HCT116 (cell line): ENCODE measurements around the gene AKT3. TPM values are rescaled to one million over a fixed set of nuclear protein-coding genes. Genes with fewer than 3 reads are reported as not detected.

ENCODE experiments used
- ATAC-seq: fragments of 200-7000 bp; cut with Tn5 transposase; 2 replicates; pipeline ENCODE4 v1.9.1; 2020; ENCODE audit warnings: mild to moderate bottlenecking, moderate library complexity
- BruUV-seq: library from RNA; stranded (reverse); fragments of 400-500 nt; replicated peaks from 2 replicates; lab custom pipeline; 2021; lab: Mats Ljungman, UMichigan
- CTCF ChIA-PET: fragments of 300-600 bp; sonication (Branson Sonifier 250); formaldehyde crosslinking; loops from one replicate; lab custom pipeline; 2021; ENCODE audit warnings: antibody characterized with exemption; lab: Charles Lee
- POLR2A ChIA-PET: fragments of 300-600, 350-600 bp; sonication (Branson Sonifier 250); formaldehyde crosslinking; loops from one replicate; lab custom pipeline; 2021; ENCODE audit warnings: antibody characterized with exemption; lab: Charles Lee
- RAD21 ChIA-PET, 2 experiments: fragments of 300-600 bp; sonication (Branson Sonifier 250); formaldehyde crosslinking; loops; one replicate each; lab custom pipeline; 2023; ENCODE audit warnings: low total read pairs in 2 of 2; ENCODE audit not compliant: uncharacterized antibody in 2 of 2, unreplicated experiment in 2 of 2, low non-redundant PET in 1 of 2; lab: Charles Lee
- DNase-seq: peaks from one replicate; pipeline ENCODE4 v3.0.0-alpha.2; 2010; ENCODE audit warnings: low read depth, low spot score
- H2AFZ ChIP-seq: fragments of 200-600 bp; shearing (Covaris generic), sonication (generic); 2 replicates; pipeline ENCODE4 v1.6.1; 2017; ENCODE audit warnings: low read depth, mixed run types, mixed read lengths, antibody characterized with exemption, low read length; ENCODE audit not compliant: poor library complexity, severe bottlenecking
- H3K27ac ChIP-seq: 2 replicates; pipeline ENCODE4 v1.5.1; 2012; ENCODE audit warnings: low read depth, low read length
- H3K27me3 ChIP-seq: fragments of 200-600 bp; sonication (generic); 2 replicates; pipeline ENCODE4 v1.6.1; 2016; ENCODE audit warnings: mixed run types, low read length, mixed read lengths; ENCODE audit not compliant: insufficient read depth
- H3K36me3 ChIP-seq, 2 experiments: fragments of 200-500 bp in 1 of 2; fragments of 200-600 bp in 1 of 2; sonication (Bioruptor generic) in 1 of 2; sonication (generic) in 1 of 2; 2 replicates each; pipeline versions ENCODE4 v1.5.1 to v1.6.1; 2014 to 2016; ENCODE audit warnings: low read length in 2 of 2, inconsistent platforms in 1 of 2, mixed read lengths in 1 of 2, mixed run types in 1 of 2; ENCODE audit not compliant: insufficient read depth in 2 of 2, control insufficient read depth in 1 of 2
- H3K4me1 ChIP-seq, 2 experiments: fragments of 200-600 bp in 1 of 2; sonication (generic) in 1 of 2; 2 replicates each; pipeline versions ENCODE4 v1.5.1 to v1.6.1; 2012 to 2017; ENCODE audit warnings: low read length in 2 of 2, inconsistent platforms in 1 of 2, mild to moderate bottlenecking in 1 of 2, mixed read lengths in 1 of 2, mixed run types in 1 of 2, moderate library complexity in 1 of 2; ENCODE audit not compliant: insufficient read depth in 2 of 2, control insufficient read depth in 1 of 2
- H3K4me2 ChIP-seq: fragments of 200-600 bp; sonication (generic); 2 replicates; pipeline ENCODE4 v1.6.1; 2017; ENCODE audit warnings: mixed run types, low read length, mixed read lengths
- H3K4me3 ChIP-seq, 2 experiments: fragments of 200-600 bp in 1 of 2; sonication (generic) in 1 of 2; replicated peaks in 1 of 2; 2 replicates each; pipeline ENCODE4 v1.5.1; 2011 to 2016; ENCODE audit warnings: low read length in 2 of 2, control low read depth in 1 of 2, low read depth in 1 of 2, mild to moderate bottlenecking in 1 of 2, mixed read lengths in 1 of 2, mixed run types in 1 of 2
- H3K79me2 ChIP-seq: fragments of 200-600 bp; sonication (generic); 2 replicates; pipeline ENCODE4 v1.6.1; 2017; ENCODE audit warnings: mild to moderate bottlenecking, mixed run types, low read length, moderate library complexity, mixed read lengths; ENCODE audit not compliant: insufficient read depth
- H3K9ac ChIP-seq: fragments of 200-600 bp; sonication (generic); 2 replicates; pipeline ENCODE4 v1.6.1; 2016; ENCODE audit warnings: low read length, mixed read lengths
- H3K9me2 ChIP-seq: fragments of 200-600 bp; sonication (generic), shearing (Covaris generic); 2 replicates; pipeline ENCODE4 v1.6.1; 2017; ENCODE audit warnings: mixed run types, mild to moderate bottlenecking, moderate library complexity; ENCODE audit not compliant: insufficient read depth
- H3K9me3 ChIP-seq, 2 experiments: fragments of 200-500 bp in 1 of 2; fragments of 200-600 bp in 1 of 2; sonication (Bioruptor generic) in 1 of 2; sonication (generic) in 1 of 2; 2 replicates each; pipeline ENCODE4 v1.6.1; 2014 to 2017; ENCODE audit warnings: low read length in 2 of 2, mixed read lengths in 2 of 2, inconsistent platforms in 1 of 2, low read depth in 1 of 2, mild to moderate bottlenecking in 1 of 2, mixed run types in 1 of 2, moderate library complexity in 1 of 2; ENCODE audit not compliant: control insufficient read depth in 1 of 2, insufficient read depth in 1 of 2
- H4K20me1 ChIP-seq: fragments of 200-600 bp; sonication (generic), shearing (Covaris generic); 2 replicates; pipeline ENCODE4 v1.6.1; 2017; ENCODE audit warnings: mixed run types, mild to moderate bottlenecking, moderate library complexity; ENCODE audit not compliant: insufficient read depth
- ATF3 ChIP-seq: IDR thresholded peaks from 2 replicates; pipeline ENCODE4 v1.6.1; 2012
- CEBPB ChIP-seq: IDR thresholded peaks from 2 replicates; pipeline ENCODE4 v1.6.1; 2012; ENCODE audit warnings: low read depth
- EGR1 ChIP-seq: IDR thresholded peaks from 2 replicates; pipeline ENCODE4 v1.6.1; 2012; ENCODE audit warnings: low read depth
- FOSL1 ChIP-seq: IDR thresholded peaks from 2 replicates; pipeline ENCODE4 v1.6.1; 2012; ENCODE audit warnings: low read depth
- JUND ChIP-seq: IDR thresholded peaks from 2 replicates; pipeline ENCODE4 v1.6.1; 2012
- POLR2AphosphoS5 ChIP-seq: IDR thresholded peaks from 2 replicates; pipeline ENCODE4 v1.6.1; 2011; ENCODE audit warnings: mild to moderate bottlenecking, low read depth, low read length, moderate library complexity
- SP1 ChIP-seq: IDR thresholded peaks from 2 replicates; pipeline ENCODE4 v1.6.1; 2012; ENCODE audit warnings: low read depth
- SRF ChIP-seq: IDR thresholded peaks from 2 replicates; pipeline ENCODE4 v1.6.1; 2012; ENCODE audit warnings: low read depth
- YY1 ChIP-seq: IDR thresholded peaks from 2 replicates; pipeline ENCODE4 v1.6.1; 2011; ENCODE audit warnings: low read length, low read depth, moderate library complexity, mild to moderate bottlenecking; ENCODE audit not compliant: insufficient replicate concordance; ENCODE audit errors: extremely low read depth
- ZNF274 ChIP-seq: fragments of 200-500 bp; sonication (Bioruptor generic); IDR thresholded peaks from 2 replicates; pipeline ENCODE4 v1.6.1; 2014; ENCODE audit warnings: mild to moderate bottlenecking, low read depth, low read length, inconsistent platforms
- intact Hi-C: fragments of 100-400 bp; cut with micrococcal nuclease; formaldehyde crosslinking; loops from 2 replicates; pipeline ENCODE4 v1.10.0; 2022
- total RNA-seq: library from RNA; stranded (reverse); gene quantifications from one replicate; pipeline ENCODE4 v1.2.1, GENCODE V29; 2021; ENCODE audit not compliant: unreplicated experiment
- TF ChIP-seq, protein P1 (sequence below): IDR thresholded peaks from 2 replicates; pipeline ENCODE4 v1.6.1; 2012; ENCODE audit warnings: low read depth
- TF ChIP-seq, protein P2 (sequence below): IDR thresholded peaks from 2 replicates; pipeline ENCODE4 v1.6.1; 2011; ENCODE audit warnings: mild to moderate bottlenecking, low read length, moderate library complexity; ENCODE audit not compliant: insufficient replicate concordance; ENCODE audit errors: extremely low read depth

AKT3 gene
- total RNA-seq, 1 experiment from 2014 or later = 0.49 TPM

DNA sequence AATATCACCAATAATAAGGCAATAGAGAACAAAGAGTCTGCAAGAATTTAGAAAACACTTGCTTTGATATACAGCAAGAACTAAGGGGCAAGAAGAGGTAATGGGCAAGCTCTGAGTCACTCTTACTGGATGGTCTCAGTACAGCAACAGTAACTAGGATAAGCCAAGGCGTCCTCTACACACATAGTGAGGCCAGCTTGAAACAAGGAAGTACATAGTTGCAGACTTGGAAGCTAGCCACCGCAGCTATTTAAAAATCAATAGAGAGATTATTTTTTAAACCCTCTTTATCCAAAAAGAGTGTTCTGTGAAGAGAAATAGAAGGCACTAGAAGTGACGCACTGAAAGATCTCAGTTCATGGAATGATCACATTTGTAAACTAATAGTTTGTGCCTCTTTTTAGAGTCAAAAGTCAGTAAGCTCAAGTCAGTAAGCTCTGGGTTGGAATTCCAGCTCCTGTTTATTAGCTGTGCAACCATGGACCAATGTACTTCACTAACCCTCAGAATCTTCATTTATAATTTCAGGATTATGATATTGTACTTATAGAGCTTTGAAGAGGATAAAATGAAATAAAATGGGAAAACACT is 118.6 kb downstream of the AKT3 start:
- DNase-seq = no peak
- intact Hi-C loops = no loop called here
- ChIA-PET POLR2A (no interaction called here), RAD21 (no interaction called here), CTCF (no interaction called here)
- H3K4me2 ChIP-seq = no peak overlapping the region
- ATAC-seq = no peak
- H4K20me1 ChIP-seq = no peaks in the 10 kb centered on the region
- BruUV-seq = no TSS peak
- H3K9me3 ChIP-seq = no peaks in the 10 kb centered on the region
- H3K4me3 ChIP-seq = no peak overlapping the region
- TF ChIP-seq ZNF274 = no peak
- TF ChIP-seq, protein P1, sequence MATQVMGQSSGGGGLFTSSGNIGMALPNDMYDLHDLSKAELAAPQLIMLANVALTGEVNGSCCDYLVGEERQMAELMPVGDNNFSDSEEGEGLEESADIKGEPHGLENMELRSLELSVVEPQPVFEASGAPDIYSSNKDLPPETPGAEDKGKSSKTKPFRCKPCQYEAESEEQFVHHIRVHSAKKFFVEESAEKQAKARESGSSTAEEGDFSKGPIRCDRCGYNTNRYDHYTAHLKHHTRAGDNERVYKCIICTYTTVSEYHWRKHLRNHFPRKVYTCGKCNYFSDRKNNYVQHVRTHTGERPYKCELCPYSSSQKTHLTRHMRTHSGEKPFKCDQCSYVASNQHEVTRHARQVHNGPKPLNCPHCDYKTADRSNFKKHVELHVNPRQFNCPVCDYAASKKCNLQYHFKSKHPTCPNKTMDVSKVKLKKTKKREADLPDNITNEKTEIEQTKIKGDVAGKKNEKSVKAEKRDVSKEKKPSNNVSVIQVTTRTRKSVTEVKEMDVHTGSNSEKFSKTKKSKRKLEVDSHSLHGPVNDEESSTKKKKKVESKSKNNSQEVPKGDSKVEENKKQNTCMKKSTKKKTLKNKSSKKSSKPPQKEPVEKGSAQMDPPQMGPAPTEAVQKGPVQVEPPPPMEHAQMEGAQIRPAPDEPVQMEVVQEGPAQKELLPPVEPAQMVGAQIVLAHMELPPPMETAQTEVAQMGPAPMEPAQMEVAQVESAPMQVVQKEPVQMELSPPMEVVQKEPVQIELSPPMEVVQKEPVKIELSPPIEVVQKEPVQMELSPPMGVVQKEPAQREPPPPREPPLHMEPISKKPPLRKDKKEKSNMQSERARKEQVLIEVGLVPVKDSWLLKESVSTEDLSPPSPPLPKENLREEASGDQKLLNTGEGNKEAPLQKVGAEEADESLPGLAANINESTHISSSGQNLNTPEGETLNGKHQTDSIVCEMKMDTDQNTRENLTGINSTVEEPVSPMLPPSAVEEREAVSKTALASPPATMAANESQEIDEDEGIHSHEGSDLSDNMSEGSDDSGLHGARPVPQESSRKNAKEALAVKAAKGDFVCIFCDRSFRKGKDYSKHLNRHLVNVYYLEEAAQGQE = no peak
- no peak for TF ChIP-seq YY1
- no peak overlapping the region for H2AFZ ChIP-seq
- no peaks in the 10 kb centered on the region for H3K79me2 ChIP-seq
- no peak overlapping the region for H3K27ac ChIP-seq
- H3K9me2 ChIP-seq = no peaks in the 10 kb centered on the region
- H3K27me3 ChIP-seq = 0 out of 2 replicates have a peak, but pooled peaks cover 3% of the 10 kb centered on the region
- H3K36me3 ChIP-seq = no peaks in the 10 kb centered on the region
- no peaks in the 10 kb centered on the region for H3K4me1 ChIP-seq
- no peak overlapping the region for H3K9ac ChIP-seq

DNA sequence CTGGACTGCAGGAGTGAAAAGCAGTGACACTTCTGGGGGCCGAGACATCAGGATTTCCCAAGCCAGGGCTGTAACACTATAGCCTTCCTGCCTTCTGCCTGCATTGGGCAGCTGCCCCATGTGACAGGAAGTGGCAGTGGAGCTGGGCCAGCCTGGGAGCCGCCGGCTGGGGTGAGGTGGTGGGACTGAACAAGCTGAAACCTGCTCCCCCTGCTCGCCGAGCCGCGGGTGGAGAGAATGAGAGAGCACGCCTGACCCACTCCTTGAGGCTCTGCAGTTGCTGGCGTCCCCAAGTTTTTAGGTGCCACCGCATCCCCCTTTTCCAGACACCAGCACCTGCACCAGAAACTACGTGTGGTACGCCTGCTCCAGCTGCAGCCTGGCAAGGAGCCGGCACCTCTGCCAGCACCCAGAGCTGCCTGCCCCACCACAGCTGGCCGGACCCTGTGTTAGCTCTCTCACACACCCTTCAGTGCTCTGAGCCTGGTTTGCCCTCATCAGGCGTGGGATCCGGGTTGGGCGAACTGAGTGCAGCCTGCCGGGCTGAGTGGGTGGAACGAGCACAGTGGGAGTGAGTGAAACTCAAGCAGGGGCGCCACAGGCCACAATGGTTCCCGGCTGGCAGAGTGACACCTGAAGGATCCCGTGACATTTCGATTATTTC is 119.4 kb downstream of the AKT3 start:
- Histone ChIP-seq H3K27me3 (no peaks in the 10 kb centered on the region), H3K4me1 (no peaks in the 10 kb centered on the region), H3K79me2 (no peaks in the 10 kb centered on the region), H3K9ac (no peak overlapping the region), H3K4me2 (no peak overlapping the region), H3K9me2 (no peaks in the 10 kb centered on the region), H4K20me1 (no peaks in the 10 kb centered on the region), H3K9me3 (no peaks in the 10 kb centered on the region), H2AFZ (no peak overlapping the region), H3K4me3 (no peak overlapping the region), H3K27ac (no peak overlapping the region), H3K36me3 (no peaks in the 10 kb centered on the region)
- intact Hi-C loops = no loop called here
- ChIA-PET RAD21 (no interaction called here), CTCF (no interaction called here), POLR2A (no interaction called here)
- ATAC-seq (no peak), DNase-seq (no peak)
- no TSS peak for BruUV-seq
- TF ChIP-seq POLR2AphosphoS5 (no peak), ATF3 (no peak), EGR1 (no peak), FOSL1 (no peak), JUND (no peak), CEBPB (no peak), YY1 (no peak), SP1 (no peak), ZNF274 (no peak), SRF (no peak)
- TF ChIP-seq, protein P2, sequence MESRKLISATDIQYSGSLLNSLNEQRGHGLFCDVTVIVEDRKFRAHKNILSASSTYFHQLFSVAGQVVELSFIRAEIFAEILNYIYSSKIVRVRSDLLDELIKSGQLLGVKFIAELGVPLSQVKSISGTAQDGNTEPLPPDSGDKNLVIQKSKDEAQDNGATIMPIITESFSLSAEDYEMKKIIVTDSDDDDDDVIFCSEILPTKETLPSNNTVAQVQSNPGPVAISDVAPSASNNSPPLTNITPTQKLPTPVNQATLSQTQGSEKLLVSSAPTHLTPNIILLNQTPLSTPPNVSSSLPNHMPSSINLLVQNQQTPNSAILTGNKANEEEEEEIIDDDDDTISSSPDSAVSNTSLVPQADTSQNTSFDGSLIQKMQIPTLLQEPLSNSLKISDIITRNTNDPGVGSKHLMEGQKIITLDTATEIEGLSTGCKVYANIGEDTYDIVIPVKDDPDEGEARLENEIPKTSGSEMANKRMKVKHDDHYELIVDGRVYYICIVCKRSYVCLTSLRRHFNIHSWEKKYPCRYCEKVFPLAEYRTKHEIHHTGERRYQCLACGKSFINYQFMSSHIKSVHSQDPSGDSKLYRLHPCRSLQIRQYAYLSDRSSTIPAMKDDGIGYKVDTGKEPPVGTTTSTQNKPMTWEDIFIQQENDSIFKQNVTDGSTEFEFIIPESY = no peak
